GM19455 (cell line): ENCODE results near the gene PITRM1.
"Not testable (repeated sequence)": the region's sequence is repeated elsewhere in the genome, so short reads cannot be mapped to it uniquely, and the experiment has no call there.

Experiments
- ATAC-seq: cut with Tn5 transposase; IDR thresholded peaks from one replicate; pipeline ENCODE4 v1.9.1; 2021; ENCODE audit not compliant: unreplicated experiment

PITRM1 gene

GRCh38 chr10:3199488-3199887, 26.9 kb upstream of the PITRM1 start:
- ATAC-seq = no peak

GRCh38 chr10:3198900-3199299, 26.3 kb upstream of the PITRM1 start:
- no peak for ATAC-seq

GRCh38 chr10:3197348-3198003, 24.9 kb upstream of the PITRM1 start:
- peak; percentile 69 for ATAC-seq

GRCh38 chr10:3196958-3197347, 24.4 kb upstream of the PITRM1 start:
- no peak for ATAC-seq

GRCh38 chr10:3196482-3196881, 23.9 kb upstream of the PITRM1 start:
- no peak for ATAC-seq

- no peak for ATAC-seq
Measured at GRCh38 chr10:3195726-3196125, 23.1 kb upstream of the PITRM1 start.

GRCh38 chr10:3195286-3195685, 22.7 kb upstream of the PITRM1 start:
- no peak for ATAC-seq

GRCh38 chr10:3194871-3195270, 22.3 kb upstream of the PITRM1 start:
- ATAC-seq = no peak

GRCh38 chr10:3193751-3194150, 21.2 kb upstream of the PITRM1 start:
- no peak for ATAC-seq

GRCh38 chr10:3192856-3193635, 20.5 kb upstream of the PITRM1 start:
- no peak for ATAC-seq

- no peak for ATAC-seq
Measured at GRCh38 chr10:3190817-3191216, 18.2 kb upstream of the PITRM1 start.

- ATAC-seq = not testable (repeated sequence)
Measured at GRCh38 chr10:3187229-3187628, 14.6 kb upstream of the PITRM1 start.

GRCh38 chr10:3186368-3186767, 13.8 kb upstream of the PITRM1 start:
- no peak for ATAC-seq

- no peak for ATAC-seq
Measured at GRCh38 chr10:3185386-3185785, 12.8 kb upstream of the PITRM1 start.

- ATAC-seq = no peak
Measured at GRCh38 chr10:3180355-3181025, 7.9 kb upstream of the PITRM1 start.

GRCh38 chr10:3179174-3179573, 6.6 kb upstream of the PITRM1 start:
- no peak for ATAC-seq

- no peak for ATAC-seq
Measured at GRCh38 chr10:3178042-3178441, 5.5 kb upstream of the PITRM1 start.

GRCh38 chr10:3173171-3173878, 743 bp upstream of the PITRM1 start:
- ATAC-seq = peak; percentile 37

- ATAC-seq = no peak
Measured at GRCh38 chr10:3172081-3172445, 519 bp downstream of the PITRM1 start.

GRCh38 chr10:3171488-3171887, 1.1 kb downstream of the PITRM1 start:
- ATAC-seq = not testable (repeated sequence)

- ATAC-seq = no peak
Measured at GRCh38 chr10:3169673-3170072, 2.9 kb downstream of the PITRM1 start.
